ENCODE measurements around the gene STK24.

DNA sequence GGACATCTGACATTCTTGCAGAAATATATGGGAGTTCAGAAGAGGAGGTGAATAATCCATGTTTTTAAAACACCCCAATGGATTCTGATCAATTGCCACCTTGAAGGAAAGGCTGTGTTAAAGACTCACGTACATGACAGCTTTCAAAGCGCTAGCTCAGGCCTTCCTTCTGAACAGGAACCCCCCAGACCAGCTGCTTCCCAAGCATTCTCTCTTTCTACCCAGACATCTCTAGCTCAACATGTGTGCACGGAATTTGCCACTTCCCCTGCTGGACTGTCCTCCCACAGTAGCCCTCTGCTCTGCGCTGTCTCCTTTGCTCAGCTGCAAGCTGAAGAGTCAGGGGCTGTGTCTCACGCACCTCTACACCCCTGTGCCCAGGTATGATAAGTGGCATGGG lies 54.5 kb downstream of the STK24 start:
- TF ChIP-seq, protein P1, sequence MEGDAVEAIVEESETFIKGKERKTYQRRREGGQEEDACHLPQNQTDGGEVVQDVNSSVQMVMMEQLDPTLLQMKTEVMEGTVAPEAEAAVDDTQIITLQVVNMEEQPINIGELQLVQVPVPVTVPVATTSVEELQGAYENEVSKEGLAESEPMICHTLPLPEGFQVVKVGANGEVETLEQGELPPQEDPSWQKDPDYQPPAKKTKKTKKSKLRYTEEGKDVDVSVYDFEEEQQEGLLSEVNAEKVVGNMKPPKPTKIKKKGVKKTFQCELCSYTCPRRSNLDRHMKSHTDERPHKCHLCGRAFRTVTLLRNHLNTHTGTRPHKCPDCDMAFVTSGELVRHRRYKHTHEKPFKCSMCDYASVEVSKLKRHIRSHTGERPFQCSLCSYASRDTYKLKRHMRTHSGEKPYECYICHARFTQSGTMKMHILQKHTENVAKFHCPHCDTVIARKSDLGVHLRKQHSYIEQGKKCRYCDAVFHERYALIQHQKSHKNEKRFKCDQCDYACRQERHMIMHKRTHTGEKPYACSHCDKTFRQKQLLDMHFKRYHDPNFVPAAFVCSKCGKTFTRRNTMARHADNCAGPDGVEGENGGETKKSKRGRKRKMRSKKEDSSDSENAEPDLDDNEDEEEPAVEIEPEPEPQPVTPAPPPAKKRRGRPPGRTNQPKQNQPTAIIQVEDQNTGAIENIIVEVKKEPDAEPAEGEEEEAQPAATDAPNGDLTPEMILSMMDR (conservative IDR thresholded peaks at IDR 0.05 in 1 of 2, IDR thresholded peaks at IDR 0.05 in 1 of 2; ENCODE audit: low read depth in 1 of 2, low read length in 2 of 2) = no peak
- no peak for TF ChIP-seq EZH2 (IDR thresholded peaks at IDR 0.05; ENCODE audit: low read length, missing control alignments)
